GM10847 (cell line): ENCODE measurements around the gene KCNK10.

Experiments
- POLR2A ChIP-seq: IDR thresholded peaks from 2 replicates; pipeline ENCODE4 v1.6.1; 2011; ENCODE audit not compliant: insufficient read length; ENCODE audit errors: extremely low read depth

The KCNK10 gene

DNA sequence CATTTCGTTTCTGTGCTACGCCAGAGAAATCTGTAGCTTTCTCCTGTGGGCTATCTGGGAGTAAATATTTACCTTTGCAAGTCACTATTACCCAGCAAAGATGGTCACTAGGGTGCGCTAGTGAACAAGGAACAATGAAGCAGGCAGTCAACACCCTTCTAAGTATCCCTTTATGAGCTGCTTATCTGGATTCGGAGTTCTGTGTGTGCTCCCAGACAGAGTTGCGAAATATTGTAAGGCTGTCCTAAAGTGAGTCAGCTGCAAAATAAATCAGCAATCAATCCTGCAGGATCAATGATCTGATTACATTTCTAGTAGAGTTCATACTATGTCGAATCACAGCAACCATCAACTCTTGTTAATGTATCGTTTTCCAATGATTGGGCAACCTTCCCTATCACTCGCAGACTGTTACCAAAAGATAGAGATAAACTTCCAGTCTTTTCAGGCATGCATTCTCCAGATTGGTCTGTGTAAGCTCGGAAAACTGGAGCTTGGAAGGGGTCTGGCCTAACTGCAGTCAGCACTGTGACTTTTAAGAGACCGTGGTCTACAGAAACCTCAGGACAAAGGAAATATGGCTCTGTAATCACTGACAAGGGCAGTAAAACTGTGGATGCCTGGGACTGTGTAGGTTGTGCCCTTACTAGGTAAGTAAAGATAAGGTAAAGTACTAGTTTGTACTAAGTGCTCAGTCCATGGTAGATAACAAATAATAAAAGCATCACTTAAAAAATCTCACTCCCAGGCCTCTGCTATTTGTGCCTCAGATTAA lies 133.5 kb downstream of the KCNK10 start:
- TF ChIP-seq POLR2A, result no peak

DNA sequence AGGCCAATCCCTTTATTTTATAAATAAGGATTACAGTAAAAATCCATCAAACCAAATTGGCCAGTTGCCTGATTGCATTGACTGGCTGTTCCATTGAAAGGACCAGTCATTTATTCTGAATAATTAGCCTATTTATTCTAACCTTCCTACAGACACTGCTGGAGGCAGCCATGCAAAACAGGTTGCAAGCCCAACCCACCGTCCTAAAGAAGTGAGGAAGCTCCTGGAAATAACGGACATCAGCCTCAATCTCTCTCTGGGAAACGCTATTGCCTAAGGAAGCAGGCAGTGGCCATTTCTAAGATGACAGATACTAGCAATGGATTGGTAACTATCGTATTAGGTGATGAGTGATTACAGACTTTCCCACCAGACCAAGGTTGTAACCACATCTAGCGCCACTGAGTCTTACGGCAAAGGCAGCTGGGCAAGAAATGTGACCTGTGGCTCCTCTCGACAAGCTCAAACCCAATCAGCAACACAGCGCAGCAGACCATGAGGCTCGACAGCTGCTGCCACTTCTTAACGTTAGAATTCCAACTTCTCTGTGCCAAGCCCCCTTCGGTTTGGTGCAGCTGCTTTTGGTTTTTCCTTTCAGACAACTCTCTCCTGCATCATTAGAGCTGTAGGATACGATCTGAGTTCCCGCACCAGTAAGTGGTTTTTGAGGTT lies 134.2 kb downstream of the KCNK10 start:
- no peak for TF ChIP-seq POLR2A

- TF ChIP-seq POLR2A, result no peak
Measured at GRCh38 chr14:88185843-88186242, 137.2 kb downstream of the KCNK10 start.

DNA sequence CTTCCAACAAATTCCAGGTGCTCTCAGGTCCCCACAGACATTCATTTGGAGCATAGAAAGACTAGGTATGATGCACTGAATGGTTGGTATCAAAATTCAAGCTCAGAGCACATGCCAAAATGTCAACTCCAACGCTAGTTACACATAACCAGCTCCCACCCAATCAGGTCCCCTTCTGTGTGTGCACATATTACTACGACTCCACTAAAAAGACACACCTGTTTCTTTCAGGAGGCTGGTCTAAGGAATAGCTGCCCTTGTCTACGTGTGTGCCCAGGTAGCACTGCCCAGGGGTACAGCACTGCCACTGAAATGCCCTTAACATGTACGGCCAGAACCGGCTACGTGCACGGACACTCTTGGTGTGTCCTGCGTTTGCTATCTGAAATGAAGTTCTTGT lies 138.1 kb downstream of the KCNK10 start:
- no peak for TF ChIP-seq POLR2A

DNA sequence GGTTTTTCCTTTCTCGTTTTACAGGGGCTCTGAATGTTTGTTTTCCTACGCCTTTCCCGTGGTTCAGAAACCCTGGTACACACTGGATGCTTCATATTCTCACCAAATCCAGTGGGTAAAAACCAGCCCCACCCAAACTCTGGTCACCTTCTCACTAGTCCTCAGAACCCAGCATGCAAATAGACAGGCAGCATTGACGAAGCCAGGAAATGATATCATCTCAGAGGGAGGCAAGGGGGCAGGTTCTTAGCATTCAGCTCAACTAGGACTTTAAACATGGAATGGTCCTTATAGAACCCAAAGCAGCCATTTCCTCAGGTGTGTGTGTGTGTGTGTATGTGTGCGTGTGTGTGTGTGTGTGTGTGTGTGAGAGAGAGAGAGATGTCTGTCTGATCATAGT lies 142.0 kb downstream of the KCNK10 start:
- TF ChIP-seq POLR2A, result no peak

DNA sequence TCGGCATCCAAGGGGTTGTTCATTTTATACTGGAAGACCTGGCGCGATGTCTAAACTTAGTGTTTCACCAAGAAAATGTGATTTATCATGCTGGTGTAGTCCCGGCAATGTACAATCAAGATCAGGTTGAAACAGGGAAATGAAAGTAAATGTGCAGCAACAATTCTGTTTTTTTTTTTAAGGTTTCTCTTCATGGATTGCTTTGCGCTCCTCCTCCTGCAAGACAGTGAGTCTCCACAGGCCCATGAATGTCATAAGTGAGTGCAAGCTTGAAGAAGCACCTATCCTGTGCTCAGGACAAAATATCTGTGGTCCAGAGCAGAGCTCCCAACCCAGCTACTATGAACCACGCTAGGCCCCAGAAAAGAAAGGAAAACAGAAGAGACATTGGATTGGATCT lies 143.4 kb downstream of the KCNK10 start:
- TF ChIP-seq POLR2A, result no peak

DNA sequence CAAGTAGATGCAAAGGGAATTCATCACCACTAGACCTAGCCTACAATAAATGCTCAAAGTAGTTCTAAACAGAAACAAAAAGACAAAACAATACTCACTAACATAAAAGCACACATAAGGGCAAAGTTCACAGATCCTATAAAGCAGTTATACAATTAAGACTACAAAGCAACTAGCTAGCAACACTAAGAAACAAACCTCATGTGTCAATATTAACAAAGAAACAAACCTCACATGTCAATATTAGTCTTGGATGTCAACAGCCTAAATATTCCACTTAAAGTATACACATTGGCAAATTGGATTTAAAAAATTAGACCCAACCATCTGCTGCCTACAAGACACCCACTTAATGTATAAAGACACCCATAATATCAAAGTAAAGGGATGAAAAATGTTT lies 152.7 kb downstream of the KCNK10 start:
- no peak for TF ChIP-seq POLR2A

DNA sequence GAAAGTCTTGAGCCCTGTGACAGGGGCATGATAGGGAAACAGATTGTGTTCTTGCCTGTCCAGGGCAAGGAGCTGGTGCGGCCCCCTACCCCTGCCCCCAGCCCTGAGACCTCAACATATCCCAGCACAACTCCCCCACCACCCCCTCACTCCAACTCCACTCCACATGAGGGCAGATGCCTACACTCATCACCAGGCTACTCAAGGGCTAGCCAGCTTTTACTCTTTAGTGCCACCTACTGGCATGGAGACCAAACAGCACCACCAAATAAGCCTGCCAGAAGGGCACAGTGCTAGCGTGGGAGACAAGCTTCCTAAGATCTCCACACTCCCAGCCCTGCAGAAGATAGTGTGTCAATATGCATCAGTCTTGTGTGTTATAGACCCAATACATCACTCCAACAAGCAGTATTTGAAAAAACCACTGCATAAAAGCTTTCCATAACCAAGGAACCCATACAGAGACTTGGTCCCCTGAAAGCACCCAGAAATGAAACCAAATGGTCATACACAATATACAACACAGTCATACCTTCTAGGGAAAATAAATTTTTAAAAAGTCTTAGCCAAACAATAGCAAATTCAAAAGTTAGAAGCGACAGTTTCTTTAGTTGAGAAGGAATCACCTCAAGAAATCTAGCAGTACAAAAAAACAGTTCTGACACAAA lies 154.4 kb downstream of the KCNK10 start:
- no peak for TF ChIP-seq POLR2A

DNA sequence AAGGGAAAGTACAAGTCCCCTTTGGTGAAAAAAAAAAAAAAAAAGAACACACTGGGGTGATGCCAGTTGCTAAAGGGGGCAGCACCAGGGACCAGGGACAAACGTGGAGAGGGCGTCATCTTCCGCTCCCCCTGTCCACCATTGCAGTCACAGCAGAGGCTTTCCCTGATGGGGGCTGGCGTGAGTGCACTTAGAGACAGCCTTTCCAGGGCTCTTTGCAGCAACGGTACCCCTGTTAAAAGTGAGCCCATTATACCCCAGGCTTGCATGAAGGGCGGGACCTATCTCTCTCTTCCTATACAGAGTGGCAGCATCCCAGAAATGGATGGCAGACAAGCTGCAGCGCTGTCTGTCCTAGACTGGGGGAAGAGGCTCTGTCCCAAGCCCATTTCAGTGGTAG lies 155.0 kb downstream of the KCNK10 start:
- TF ChIP-seq POLR2A, result no peak

DNA sequence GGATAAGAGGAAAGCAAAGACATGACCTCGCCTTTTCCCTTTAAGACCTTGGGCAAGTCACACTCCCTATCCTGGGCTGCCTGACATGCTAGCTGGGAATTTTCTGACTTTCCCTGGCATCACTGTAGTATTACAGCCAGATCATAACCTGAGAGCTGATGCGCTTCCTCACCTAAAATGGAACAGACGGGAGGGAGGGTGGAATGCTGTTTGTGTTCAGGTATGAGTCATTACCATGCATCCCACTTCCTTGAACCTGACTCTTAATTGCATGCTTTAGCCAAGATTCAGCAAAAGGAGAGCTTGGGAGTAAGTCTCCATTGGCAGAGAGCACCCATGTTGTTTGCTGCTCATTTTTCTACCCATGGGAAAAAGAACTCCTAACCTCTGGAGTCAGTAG lies 156.5 kb downstream of the KCNK10 start:
- no peak for TF ChIP-seq POLR2A

DNA sequence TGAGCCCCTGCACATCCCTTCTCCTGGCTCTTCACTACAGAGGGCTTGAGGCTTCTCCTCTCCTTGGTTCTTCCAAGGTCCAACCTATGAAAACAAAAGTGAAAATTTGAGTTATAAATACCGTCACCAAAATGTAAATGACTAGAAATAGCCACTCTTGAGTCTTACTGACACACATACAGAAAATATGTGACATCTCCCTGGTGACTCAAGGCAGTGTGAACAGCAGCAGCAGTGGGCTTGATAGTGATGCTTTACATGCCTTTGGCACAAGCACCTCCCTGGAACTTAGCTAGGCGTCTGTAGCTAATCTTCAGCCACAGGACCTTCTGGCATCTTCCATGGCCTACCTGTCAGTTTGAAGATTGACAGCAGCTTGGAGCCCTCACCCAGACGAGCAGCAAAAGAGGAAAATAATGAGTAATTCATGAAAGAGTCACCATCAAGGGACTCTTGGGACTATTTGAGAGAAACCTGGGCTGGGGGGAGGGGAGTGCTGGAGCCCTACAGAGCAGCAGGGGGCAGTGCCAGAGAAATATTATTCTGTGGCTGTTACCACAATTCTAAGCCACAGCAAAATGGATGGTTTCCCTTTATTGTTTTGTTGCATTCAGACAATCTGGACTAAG lies 158.0 kb downstream of the KCNK10 start:
- no peak for TF ChIP-seq POLR2A

DNA sequence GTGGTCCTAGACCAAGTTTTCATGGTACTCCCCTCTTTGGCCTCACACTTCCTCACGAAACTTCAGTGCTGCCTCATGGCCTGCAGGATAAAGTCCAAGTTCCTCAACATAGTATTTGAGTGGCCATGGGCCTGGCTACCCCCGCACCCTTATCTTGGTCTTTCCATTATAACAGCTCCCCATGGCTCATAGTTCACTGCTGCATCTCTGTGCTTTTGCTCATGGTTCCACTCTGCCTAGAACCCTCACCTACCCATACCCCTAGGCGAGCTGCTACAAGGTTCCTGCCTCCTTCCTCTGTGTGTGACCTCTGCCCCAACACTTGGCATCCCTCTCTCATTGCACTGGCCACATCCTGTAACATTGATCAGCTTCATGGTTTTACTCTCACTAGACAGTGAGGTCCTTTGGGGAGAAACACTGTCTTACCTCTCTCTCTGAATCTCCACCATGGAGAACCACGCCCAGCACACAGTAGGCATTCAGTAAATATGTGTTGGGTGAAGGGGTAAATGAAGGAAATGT lies 159.3 kb downstream of the KCNK10 start:
- TF ChIP-seq POLR2A, result no peak

- TF ChIP-seq POLR2A, result no peak
Measured at GRCh38 chr14:88156127-88156526, 166.9 kb downstream of the KCNK10 start.

DNA sequence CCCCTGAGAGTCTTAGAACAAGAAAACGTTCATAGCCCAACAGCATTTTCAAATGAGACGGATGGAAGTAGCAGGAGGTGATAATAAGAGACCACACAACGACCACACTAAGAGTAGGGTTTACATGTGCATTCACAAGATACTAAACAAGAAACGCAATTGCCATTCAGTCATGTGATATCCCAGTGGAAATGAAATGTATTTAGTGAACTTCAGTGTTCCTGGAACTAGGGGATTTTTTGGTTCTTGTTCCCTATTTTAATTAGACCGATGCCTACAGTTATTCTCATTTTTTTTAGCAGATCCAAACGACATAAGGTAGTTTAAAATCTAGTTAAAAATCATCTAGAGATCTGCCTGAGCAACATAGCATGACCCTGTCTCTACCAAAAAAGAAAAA lies 168.1 kb downstream of the KCNK10 start:
- no peak for TF ChIP-seq POLR2A

DNA sequence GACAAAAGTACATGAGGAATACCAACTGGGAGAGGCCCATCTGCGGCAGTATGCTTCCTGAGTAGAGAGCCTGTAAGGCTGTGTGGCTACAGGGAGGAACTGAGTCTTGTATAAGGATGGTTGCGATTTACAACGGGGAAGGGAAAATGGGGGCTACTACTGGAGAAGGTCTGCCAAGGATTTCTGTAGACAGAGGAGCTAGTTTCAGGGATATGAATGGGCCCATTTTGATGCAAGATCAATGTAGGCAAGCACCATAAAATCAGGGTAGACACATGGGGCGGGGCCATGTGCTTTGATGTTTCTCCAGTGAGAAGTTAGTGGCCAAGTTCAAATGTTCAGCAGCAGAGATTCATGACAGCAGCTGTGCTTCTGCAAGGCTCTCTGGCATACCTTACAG lies 168.7 kb downstream of the KCNK10 start:
- TF ChIP-seq POLR2A, result no peak
